OCI-LY1 (cell line): ENCODE measurements around the gene COA1.

Experiments used
- EZH2 ChIP-seq: fragments of 200-600 bp; sonication (generic), shearing (Covaris generic); IDR thresholded peaks from 2 replicates; pipeline ENCODE4 v1.8.0; 2017; ENCODE audit warnings: borderline replicate concordance, mixed run types, mild to moderate bottlenecking, antibody characterized with exemption, low read length, moderate library complexity, mixed read lengths
- TF ChIP-seq, protein P1 (sequence below): fragments of 200-600 bp; sonication (generic), shearing (Covaris generic); IDR thresholded peaks from 2 replicates; pipeline ENCODE4 v1.5.1; 2017; ENCODE audit warnings: mild to moderate bottlenecking, antibody characterized with exemption, low read length, moderate library complexity, mixed read lengths

DNA sequence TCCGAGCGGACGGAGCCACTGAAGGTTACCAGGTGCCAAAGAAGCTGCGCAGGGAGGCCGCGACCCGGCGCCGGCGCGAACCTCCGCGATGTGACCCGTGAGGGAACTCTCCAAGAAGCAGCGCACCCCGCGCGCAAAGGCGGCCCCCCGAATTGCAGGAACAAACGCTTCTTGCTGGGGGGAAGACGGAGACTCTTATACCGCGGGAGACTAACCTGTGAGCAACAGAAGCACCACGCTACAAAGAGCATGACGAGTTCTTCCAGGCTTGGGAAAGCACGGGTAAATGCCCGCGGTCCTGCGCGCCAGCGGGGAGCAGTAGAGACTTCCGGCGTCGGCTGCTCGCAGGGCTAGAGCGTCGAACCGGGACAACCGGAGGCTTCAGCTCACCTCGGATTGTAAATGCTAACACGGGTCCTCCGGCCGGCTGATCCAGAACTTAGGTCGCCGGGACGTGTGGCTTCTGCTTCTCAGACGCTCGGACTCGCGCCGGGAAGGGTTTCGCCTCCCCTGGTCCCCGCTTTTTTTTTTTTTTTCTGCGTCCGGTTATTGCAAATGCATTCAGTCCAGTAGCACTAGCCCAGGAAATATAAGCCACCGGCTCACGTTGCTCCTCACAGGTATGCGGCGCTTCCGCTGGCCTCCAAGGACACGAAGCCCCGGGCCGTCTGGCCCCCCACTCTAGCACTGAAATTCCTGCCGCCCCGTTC, at the start of gene COA1:
- TF ChIP-seq, protein P1, sequence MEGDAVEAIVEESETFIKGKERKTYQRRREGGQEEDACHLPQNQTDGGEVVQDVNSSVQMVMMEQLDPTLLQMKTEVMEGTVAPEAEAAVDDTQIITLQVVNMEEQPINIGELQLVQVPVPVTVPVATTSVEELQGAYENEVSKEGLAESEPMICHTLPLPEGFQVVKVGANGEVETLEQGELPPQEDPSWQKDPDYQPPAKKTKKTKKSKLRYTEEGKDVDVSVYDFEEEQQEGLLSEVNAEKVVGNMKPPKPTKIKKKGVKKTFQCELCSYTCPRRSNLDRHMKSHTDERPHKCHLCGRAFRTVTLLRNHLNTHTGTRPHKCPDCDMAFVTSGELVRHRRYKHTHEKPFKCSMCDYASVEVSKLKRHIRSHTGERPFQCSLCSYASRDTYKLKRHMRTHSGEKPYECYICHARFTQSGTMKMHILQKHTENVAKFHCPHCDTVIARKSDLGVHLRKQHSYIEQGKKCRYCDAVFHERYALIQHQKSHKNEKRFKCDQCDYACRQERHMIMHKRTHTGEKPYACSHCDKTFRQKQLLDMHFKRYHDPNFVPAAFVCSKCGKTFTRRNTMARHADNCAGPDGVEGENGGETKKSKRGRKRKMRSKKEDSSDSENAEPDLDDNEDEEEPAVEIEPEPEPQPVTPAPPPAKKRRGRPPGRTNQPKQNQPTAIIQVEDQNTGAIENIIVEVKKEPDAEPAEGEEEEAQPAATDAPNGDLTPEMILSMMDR: no peak; the same call in 1 of the 2 replicates
- TF ChIP-seq EZH2: no peak
